Measurements from ENCODE around the gene FCN3.

FCN3 gene

DNA sequence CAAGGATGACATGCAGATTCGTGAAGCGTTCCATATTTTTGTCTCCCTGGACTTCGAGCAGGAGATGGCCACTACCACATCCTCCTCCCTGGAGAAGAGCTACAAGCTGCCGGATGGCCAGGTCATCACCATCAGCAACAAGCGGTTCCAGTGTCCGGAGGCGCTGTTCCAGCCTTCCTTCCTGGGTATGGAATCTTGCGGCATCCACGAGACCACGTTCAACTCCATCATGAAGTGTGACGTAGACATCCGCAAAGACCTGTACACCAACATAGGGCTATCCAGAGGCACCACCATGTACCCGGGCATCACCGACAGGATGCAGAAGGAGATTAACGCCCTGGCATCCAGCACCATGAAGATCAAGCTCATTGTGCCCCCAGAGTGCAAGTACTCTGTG is 49.3 kb downstream of the FCN3 start:
- Histone ChIP-seq H3K4me2 (ENCODE audit: low read length) (no peak overlapping the region), H3K27me3 (ENCODE audit: low read depth, low read length) (no peaks in the 10 kb centered on the region), H3K79me2 (ENCODE audit: low read length) (peaks cover 70% of the 10 kb centered on the region), H2AFZ (ENCODE audit: low read depth, low read length) (no peak overlapping the region), H3K9ac (ENCODE audit: low read length) (no peak overlapping the region), H3K36me3 (replicated peaks; ENCODE audit: low read depth, low read length) (peaks cover 3% of the 10 kb centered on the region), H4K20me1 (ENCODE audit: insufficient read depth, low read length) (no peaks in the 10 kb centered on the region), H3K27ac (ENCODE audit: low read length) (no peak overlapping the region), H3K4me1 (ENCODE audit: low read length) (peaks cover 8% of the 10 kb centered on the region), H3K4me3 (ENCODE audit: low read length) (no peak overlapping the region), H3K9me3 (ENCODE audit: insufficient read depth, low read length) (no peaks in the 10 kb centered on the region)
- TF ChIP-seq, protein P1, sequence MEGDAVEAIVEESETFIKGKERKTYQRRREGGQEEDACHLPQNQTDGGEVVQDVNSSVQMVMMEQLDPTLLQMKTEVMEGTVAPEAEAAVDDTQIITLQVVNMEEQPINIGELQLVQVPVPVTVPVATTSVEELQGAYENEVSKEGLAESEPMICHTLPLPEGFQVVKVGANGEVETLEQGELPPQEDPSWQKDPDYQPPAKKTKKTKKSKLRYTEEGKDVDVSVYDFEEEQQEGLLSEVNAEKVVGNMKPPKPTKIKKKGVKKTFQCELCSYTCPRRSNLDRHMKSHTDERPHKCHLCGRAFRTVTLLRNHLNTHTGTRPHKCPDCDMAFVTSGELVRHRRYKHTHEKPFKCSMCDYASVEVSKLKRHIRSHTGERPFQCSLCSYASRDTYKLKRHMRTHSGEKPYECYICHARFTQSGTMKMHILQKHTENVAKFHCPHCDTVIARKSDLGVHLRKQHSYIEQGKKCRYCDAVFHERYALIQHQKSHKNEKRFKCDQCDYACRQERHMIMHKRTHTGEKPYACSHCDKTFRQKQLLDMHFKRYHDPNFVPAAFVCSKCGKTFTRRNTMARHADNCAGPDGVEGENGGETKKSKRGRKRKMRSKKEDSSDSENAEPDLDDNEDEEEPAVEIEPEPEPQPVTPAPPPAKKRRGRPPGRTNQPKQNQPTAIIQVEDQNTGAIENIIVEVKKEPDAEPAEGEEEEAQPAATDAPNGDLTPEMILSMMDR (IDR thresholded peaks at IDR 0.05; ENCODE audit: low read depth, low read length) = no peak
- no peak for TF ChIP-seq EZH2phosphoT487 (IDR thresholded peaks at IDR 0.05; ENCODE audit: low read depth)

DNA sequence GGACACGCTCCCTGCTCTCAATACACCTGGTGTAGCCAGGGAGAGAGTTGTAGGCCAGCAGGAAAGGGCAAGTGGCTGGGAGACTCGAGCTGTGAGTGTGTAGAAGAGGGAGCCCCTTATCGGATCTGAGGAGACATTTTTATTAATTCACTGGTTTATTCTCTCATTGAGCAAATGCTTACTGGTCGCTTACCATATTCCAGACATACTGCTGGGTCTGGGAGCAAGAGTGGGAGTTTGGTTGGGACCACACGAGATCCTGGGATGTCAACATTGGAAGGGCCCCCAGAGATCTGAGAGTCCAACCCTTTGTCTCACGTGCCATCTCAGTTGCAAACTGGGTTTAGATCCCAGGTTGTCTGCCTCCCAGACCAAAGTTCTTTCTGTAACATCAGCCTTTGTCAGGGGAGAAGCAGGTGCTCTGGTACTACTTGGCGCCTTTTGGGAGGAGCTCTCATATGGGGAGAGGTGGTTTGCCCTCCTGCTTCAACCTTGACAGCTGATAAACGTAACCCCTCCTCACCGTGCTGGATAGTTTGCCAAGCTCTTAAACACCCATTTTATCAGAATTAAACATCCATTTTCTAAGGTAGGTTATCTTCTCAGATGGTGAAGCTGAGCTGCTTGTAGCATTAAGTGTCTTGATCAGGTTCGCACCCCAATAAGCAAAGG is 51.9 kb downstream of the FCN3 start:
- Histone ChIP-seq H3K4me2 (ENCODE audit: low read length) (peak overlapping the region; percentile 98), H2AFZ (ENCODE audit: low read depth, low read length) (peak overlapping the region; percentile 54; the same call in 1 of the 2 replicates), H3K36me3 (replicated peaks; ENCODE audit: low read depth, low read length) (no peaks in the 10 kb centered on the region), H3K79me2 (ENCODE audit: low read length) (peaks cover 53% of the 10 kb centered on the region), H3K27ac (ENCODE audit: low read length) (peak overlapping the region; percentile 71), H3K9me3 (ENCODE audit: insufficient read depth, low read length) (no peaks in the 10 kb centered on the region), H3K27me3 (ENCODE audit: low read depth, low read length) (no peaks in the 10 kb centered on the region), H3K9ac (ENCODE audit: low read length) (peak overlapping the region; percentile 97), H4K20me1 (ENCODE audit: insufficient read depth, low read length) (no peaks in the 10 kb centered on the region), H3K4me1 (ENCODE audit: low read length) (peaks cover 8% of the 10 kb centered on the region), H3K4me3 (ENCODE audit: low read length) (peak overlapping the region; percentile 98)
- TF ChIP-seq EZH2phosphoT487 (IDR thresholded peaks at IDR 0.05; ENCODE audit: low read depth) = no peak
- TF ChIP-seq, protein P1 (IDR thresholded peaks at IDR 0.05; ENCODE audit: low read depth, low read length) = no peak

DNA sequence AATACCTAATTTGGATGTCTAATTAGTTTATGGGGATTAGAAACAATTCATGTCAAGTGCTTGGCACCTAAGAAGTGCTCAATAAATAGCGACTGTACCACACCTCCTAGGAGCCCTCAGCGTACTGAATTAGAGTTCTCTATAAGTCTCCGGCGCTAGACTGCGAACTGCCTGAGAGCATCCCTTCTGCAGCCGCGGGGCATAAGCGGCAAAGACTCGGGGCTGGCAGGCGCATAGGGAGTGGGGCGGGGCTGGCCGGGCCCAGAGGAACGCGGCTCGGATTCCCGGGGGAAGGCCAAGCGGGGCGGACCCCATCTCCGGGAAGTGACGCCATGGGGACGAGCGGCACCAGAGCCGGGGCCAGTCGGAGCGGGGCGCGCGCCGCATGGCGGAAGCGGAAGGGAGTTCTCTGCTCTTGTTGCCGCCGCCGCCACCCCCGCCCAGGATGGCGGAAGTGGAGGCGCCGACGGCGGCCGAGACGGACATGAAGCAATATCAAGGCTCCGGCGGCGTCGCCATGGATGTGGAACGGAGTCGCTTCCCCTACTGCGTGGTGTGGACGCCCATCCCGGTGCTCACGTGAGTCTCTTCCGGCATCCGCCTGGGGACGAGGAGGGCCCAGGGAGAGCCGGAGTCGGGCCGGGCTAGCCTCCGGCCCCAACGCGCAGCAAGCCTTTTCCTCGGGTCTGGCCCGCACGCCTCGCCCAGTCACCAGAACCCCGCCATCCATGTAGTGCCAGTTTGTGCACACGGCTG is 52.6 kb downstream of the FCN3 start, which contains the start of gene TMEM222:
TSS of gene TMEM222 (plus strand) at position 351 of the 756 bp plus-strand sequence. CDS start at position 386, 35 bp downstream.
- TF ChIP-seq EZH2phosphoT487 (IDR thresholded peaks at IDR 0.05; ENCODE audit: low read depth) = no peak
- TF ChIP-seq, protein P1 (IDR thresholded peaks at IDR 0.05; ENCODE audit: low read depth, low read length) = no peak
- peaks cover 48% of the 10 kb centered on the region for H3K79me2 ChIP-seq (ENCODE audit: low read length)
- H3K4me3 ChIP-seq (ENCODE audit: low read length) = peak within 1 kb of the TSS; percentile 98
- peak within 1 kb of the TSS; percentile 94 for H2AFZ ChIP-seq (ENCODE audit: low read depth, low read length)
- H3K4me1 ChIP-seq (ENCODE audit: low read length) = peaks cover 8% of the 10 kb centered on the region
- no peaks in the 10 kb centered on the region for H3K27me3 ChIP-seq (ENCODE audit: low read depth, low read length)
- H3K9ac ChIP-seq (ENCODE audit: low read length) = peak within 1 kb of the TSS; percentile 97
- no peaks in the 10 kb centered on the region for H4K20me1 ChIP-seq (ENCODE audit: insufficient read depth, low read length)
- no peaks in the 10 kb centered on the region for H3K9me3 ChIP-seq (ENCODE audit: insufficient read depth, low read length)
- H3K4me2 ChIP-seq (ENCODE audit: low read length) = peak within 1 kb of the TSS; percentile 98
- peak within 1 kb of the TSS; percentile 71 for H3K27ac ChIP-seq (ENCODE audit: low read length)
- H3K36me3 ChIP-seq (replicated peaks; ENCODE audit: low read depth, low read length) = no peaks in the 10 kb centered on the region

Measured in OCI-LY3 (cell line).